IMR-90 (cell line): ENCODE results near the gene TMPRSS9. TPM values are rescaled to one million over a fixed set of nuclear protein-coding genes. Genes with fewer than 3 reads are reported as not detected.

Experiments
- ATAC-seq: fragments of 200-7000 bp; cut with Tn5 transposase; 2 replicates; pipeline ENCODE4 v1.9.1; 2020; ENCODE audit warnings: low read depth, mild to moderate bottlenecking, moderate library complexity
- BruUV-seq: library from RNA; stranded (reverse); fragments of 400-500 nt; replicated peaks from 2 replicates; lab custom pipeline; 2021; lab: Mats Ljungman, UMichigan
- CTCF ChIA-PET: fragments of 300-600 bp; formaldehyde crosslinking; extraction: SDS; loops from one replicate; lab custom pipeline; 2021; ENCODE audit warnings: antibody characterized with exemption; lab: Yijun Ruan, JAX
- POLR2A ChIA-PET: fragments of 300-600 bp; sonication (Branson Sonifier 250); formaldehyde crosslinking; loops from one replicate; lab custom pipeline; 2022; ENCODE audit warnings: antibody characterized with exemption; ENCODE audit not compliant: unreplicated experiment; lab: Charles Lee
- DNase-seq: peaks from one replicate; pipeline ENCODE4 v3.0.0; 2013
- H2AFZ ChIP-seq: replicated peaks from 2 replicates; pipeline ENCODE3; 2013; ENCODE audit warnings: low read length, mild to moderate bottlenecking; ENCODE audit not compliant: poor library complexity
- H2AK5ac ChIP-seq: 2 replicates; pipeline ENCODE4 v1.6.1; 2013; ENCODE audit warnings: low read depth, low read length, inconsistent platforms
- H2AK9ac ChIP-seq: replicated peaks from 2 replicates; pipeline ENCODE3; 2013; ENCODE audit warnings: mild to moderate bottlenecking, low read depth, low read length, moderate library complexity; ENCODE audit not compliant: poor library complexity
- H2BK120ac ChIP-seq: 2 replicates; pipeline ENCODE4 v1.6.1; 2013; ENCODE audit warnings: low read depth, low read length, inconsistent platforms
- H2BK15ac ChIP-seq: 3 replicates; pipeline ENCODE4 v1.6.1; 2013; ENCODE audit warnings: low read depth, low read length, inconsistent platforms
- H2BK20ac ChIP-seq: 2 replicates; pipeline ENCODE4 v1.6.1; 2013; ENCODE audit warnings: low read depth, mild to moderate bottlenecking, inconsistent platforms, low read length, moderate library complexity
- H2BK5ac ChIP-seq: 2 replicates; pipeline ENCODE4 v1.6.1; 2013; ENCODE audit warnings: mild to moderate bottlenecking, low read depth, low read length, inconsistent platforms; ENCODE audit not compliant: poor library complexity, severe bottlenecking
- H3K14ac ChIP-seq: replicated peaks from 2 replicates; pipeline ENCODE4 v1.6.1; 2013; ENCODE audit warnings: low read depth, low read length, inconsistent platforms
- H3K18ac ChIP-seq: 2 replicates; pipeline ENCODE4 v1.6.1; 2013; ENCODE audit warnings: low read depth, low read length, control low read depth
- H3K23ac ChIP-seq: 2 replicates; pipeline ENCODE4 v1.6.1; 2013; ENCODE audit warnings: low read depth, low read length, inconsistent platforms
- H3K27ac ChIP-seq: 2 replicates; pipeline ENCODE4 v1.5.1; 2013; ENCODE audit warnings: mild to moderate bottlenecking, control low read depth, low read length; ENCODE audit not compliant: insufficient read depth
- H3K27me3 ChIP-seq: 2 replicates; pipeline ENCODE4 v1.6.1; 2013; ENCODE audit warnings: low read length; ENCODE audit not compliant: control insufficient read depth, insufficient read depth
- H3K36me3 ChIP-seq: 2 replicates; pipeline ENCODE4 v1.6.1; 2013; ENCODE audit warnings: low read length, mixed read lengths; ENCODE audit not compliant: control insufficient read depth, insufficient read depth
- H3K4ac ChIP-seq: 2 replicates; pipeline ENCODE4 v1.6.1; 2013; ENCODE audit warnings: low read depth, low read length, inconsistent platforms
- H3K4me1 ChIP-seq: 2 replicates; pipeline ENCODE4 v1.6.1; 2013; ENCODE audit warnings: low read length, mixed read lengths; ENCODE audit not compliant: control insufficient read depth, insufficient read depth
- H3K4me2 ChIP-seq: 2 replicates; pipeline ENCODE4 v1.6.1; 2013; ENCODE audit warnings: low read depth, mild to moderate bottlenecking, control low read depth, low read length, moderate library complexity
- H3K4me3 ChIP-seq: 2 replicates; pipeline ENCODE4 v1.5.1; 2013; ENCODE audit warnings: low read depth, mild to moderate bottlenecking, control low read depth, low read length, moderate library complexity; ENCODE audit not compliant: insufficient read depth
- H3K56ac ChIP-seq: 2 replicates; pipeline ENCODE4 v1.6.1; 2013; ENCODE audit warnings: low read length, inconsistent platforms; ENCODE audit not compliant: insufficient read depth; ENCODE audit errors: extremely low read depth
- H3K79me1 ChIP-seq, 2 experiments: 2 replicates each; pipeline ENCODE4 v1.6.1; 2013; ENCODE audit warnings: low read length in 2 of 2, inconsistent platforms in 1 of 2, low read depth in 1 of 2
- H3K9ac ChIP-seq: 2 replicates; pipeline ENCODE4 v1.6.1; 2013; ENCODE audit warnings: low read depth, low read length, control low read depth
- H3K9me1 ChIP-seq: 2 replicates; pipeline ENCODE4 v1.6.1; 2013; ENCODE audit warnings: low read length, inconsistent platforms; ENCODE audit not compliant: insufficient read depth
- H3K9me3 ChIP-seq: 2 replicates; pipeline ENCODE4 v1.6.1; 2013; ENCODE audit warnings: low read length; ENCODE audit not compliant: control insufficient read depth, insufficient read depth
- H4K20me1 ChIP-seq: 2 replicates; pipeline ENCODE4 v1.6.1; 2013; ENCODE audit warnings: low read length, inconsistent platforms; ENCODE audit not compliant: insufficient read depth
- H4K5ac ChIP-seq: 2 replicates; pipeline ENCODE4 v1.6.1; 2013; ENCODE audit warnings: mild to moderate bottlenecking, low read depth, low read length, control low read depth
- H4K8ac ChIP-seq, 2 experiments: 2 replicates each; pipeline ENCODE4 v1.6.1; 2013; ENCODE audit warnings: low read depth in 2 of 2, low read length in 2 of 2, control low read depth in 1 of 2, inconsistent platforms in 1 of 2
- H4K91ac ChIP-seq: 2 replicates; pipeline ENCODE4 v1.6.1; 2013; ENCODE audit warnings: low read depth, low read length, inconsistent platforms; ENCODE audit not compliant: insufficient read depth
- BHLHE40 ChIP-seq: fragments of 150-350 bp; IDR thresholded peaks from 2 replicates; pipeline ENCODE4 v1.6.1; 2016; ENCODE audit warnings: mild to moderate bottlenecking, low read depth, low read length
- CEBPB ChIP-seq: IDR thresholded peaks from 2 replicates; pipeline ENCODE4 v1.6.1; 2012; ENCODE audit warnings: low read depth, low read length, improper control_type of control experiment
- CHD1 ChIP-seq: IDR thresholded peaks from 2 replicates; pipeline ENCODE4 v1.6.1; 2012; ENCODE audit warnings: low read depth, low read length, improper control_type of control experiment
- FOS ChIP-seq: fragments of 150-350 bp; IDR thresholded peaks from 2 replicates; pipeline ENCODE4 v1.6.1; 2016; ENCODE audit warnings: low read depth, low read length
- MAZ ChIP-seq: IDR thresholded peaks from 2 replicates; pipeline ENCODE4 v1.6.1; 2012; ENCODE audit warnings: low read depth, mild to moderate bottlenecking, low read length, improper control_type of control experiment, moderate library complexity, borderline replicate concordance
- MXI1 ChIP-seq: IDR thresholded peaks from 2 replicates; pipeline ENCODE4 v1.6.1; 2012; ENCODE audit warnings: low read depth, mild to moderate bottlenecking, low read length, moderate library complexity, borderline replicate concordance
- RAD21 ChIP-seq: IDR thresholded peaks from 2 replicates; pipeline ENCODE4 v1.6.1; 2012; ENCODE audit warnings: low read length, improper control_type of control experiment
- RCOR1 ChIP-seq: IDR thresholded peaks from 2 replicates; pipeline ENCODE4 v1.6.1; 2012; ENCODE audit warnings: mild to moderate bottlenecking, low read length, improper control_type of control experiment; ENCODE audit not compliant: insufficient replicate concordance
- RFX5 ChIP-seq: IDR thresholded peaks from 2 replicates; pipeline ENCODE4 v1.8.0; 2012; ENCODE audit warnings: low read depth, mild to moderate bottlenecking, low read length, moderate library complexity
- SMC3 ChIP-seq: fragments of 150-350 bp; IDR thresholded peaks from 2 replicates; pipeline ENCODE4 v1.6.1; 2016; ENCODE audit warnings: low read depth, mild to moderate bottlenecking, antibody characterized with exemption, low read length, moderate library complexity
- USF2 ChIP-seq: fragments of 150-350 bp; IDR thresholded peaks from 2 replicates; pipeline ENCODE4 v1.6.1; 2017; ENCODE audit warnings: mild to moderate bottlenecking, antibody characterized with exemption, low read length, low read depth
- WGBS, 2 experiments: methylation state at CpG; one replicate each; pipeline versions ENCODE4 v1.1.5 to v1.1.7; 2013; ENCODE audit warnings: missing lambda C conversion rate in 2 of 2; ENCODE audit not compliant: insufficient read length in 1 of 2; ENCODE audit errors: extremely low coverage in 2 of 2; 5-methylcytosine and 5-hydroxymethylcytosine counted together
- dilution Hi-C: fragments of 300-500 bp; cut with HindIII; formaldehyde crosslinking; loops from one replicate; pipeline ENCODE4 v1.14.3; 2018; ENCODE audit warnings: low sequenced_read_pairs; ENCODE audit not compliant: unreplicated experiment
- in situ Hi-C: fragments of 300-500 bp; cut with MboI; formaldehyde crosslinking; loops from 3 replicates; pipeline ENCODE4 v1.14.3; 2019; ENCODE audit warnings: low sequenced_read_pairs, inconsistent platforms, mixed read lengths
- intact Hi-C: fragments of 100-400 bp; cut with micrococcal nuclease; formaldehyde crosslinking; loops from 2 replicates; pipeline ENCODE4 v1.10.0; 2022
- polyA plus RNA-seq, 3 experiments: library from polyadenylated mRNA; depleted of rRNA; stranded (reverse); fragments of >200 nt; gene quantifications; 2 replicates each; pipeline ENCODE4 v1.2.3, GENCODE V29; 2012; ENCODE audit warnings: low replicate concordance in 1 of 3
- total RNA-seq: library from RNA; depleted of rRNA; stranded (reverse); fragments of >200 nt; gene quantifications from 2 replicates; pipeline ENCODE4 v1.2.3, GENCODE V29; 2012
- TF ChIP-seq, protein P1 (sequence below): fragments of 150-350 bp; IDR thresholded peaks from 2 replicates; pipeline ENCODE4 v1.6.1; 2016; ENCODE audit warnings: low read depth, mild to moderate bottlenecking, low read length, moderate library complexity, borderline replicate concordance
- TF ChIP-seq, protein P2 (sequence below): conservative IDR thresholded peaks from 2 replicates; pipeline ENCODE4 v1.5.1; 2012; ENCODE audit warnings: mild to moderate bottlenecking, low read depth, low read length, improper control_type of control experiment

TMPRSS9 gene
- total and polyA plus RNA-seq, 2 of the 4 experiments (the other 2 are of a cell fraction) = not detected

GRCh38 chr19:2355168-2356035 is 4.7 kb upstream of the TMPRSS9 start:
- H3K23ac ChIP-seq = no peak overlapping the region
- no peak overlapping the region for H3K18ac ChIP-seq
- no peaks in the 10 kb centered on the region for H3K79me1 ChIP-seq
- BruUV-seq = no TSS peak
- WGBS, 2 experiments = 91% methylated on average over 13 of the region's 24 CpGs; no CpG with 5 or more reads in 1 of the 2 experiments
- ChIA-PET CTCF (no interaction called here), POLR2A (no interaction called here)
- ATAC-seq (no peak), DNase-seq (no peak)
- no peaks in the 10 kb centered on the region for H3K4me1 ChIP-seq
- H3K36me3 ChIP-seq = peaks cover 20% of the 10 kb centered on the region; the same call in 1 of the 2 replicates
- dilution Hi-C loops = no loop called here
- H3K4me2 ChIP-seq = no peak overlapping the region
- H4K20me1 ChIP-seq = no peaks in the 10 kb centered on the region
- no peak overlapping the region for H3K14ac ChIP-seq
- no peak overlapping the region for H3K9ac ChIP-seq
- no peak overlapping the region for H4K5ac ChIP-seq
- no peak overlapping the region for H4K91ac ChIP-seq
- no peaks in the 10 kb centered on the region for H3K9me3 ChIP-seq
- peaks cover 15% of the 10 kb centered on the region for H3K27me3 ChIP-seq
- intact Hi-C loops = no loop called here
- no peak overlapping the region for H3K56ac ChIP-seq
- peak overlapping the region; percentile 24 for H2AK9ac ChIP-seq
- H3K4ac ChIP-seq = no peak overlapping the region
- no peak overlapping the region for H4K8ac ChIP-seq
- H2BK20ac ChIP-seq = no peak overlapping the region
- H2BK15ac ChIP-seq = no peak overlapping the region
- no peak overlapping the region for H3K27ac ChIP-seq
- TF ChIP-seq MAZ (no peak), MXI1 (no peak), FOS (no peak), CHD1 (no peak), RCOR1 (no peak), BHLHE40 (no peak), RAD21 (no peak), CEBPB (no peak), RFX5 (no peak), SMC3 (no peak), USF2 (no peak)
- TF ChIP-seq, protein P1, sequence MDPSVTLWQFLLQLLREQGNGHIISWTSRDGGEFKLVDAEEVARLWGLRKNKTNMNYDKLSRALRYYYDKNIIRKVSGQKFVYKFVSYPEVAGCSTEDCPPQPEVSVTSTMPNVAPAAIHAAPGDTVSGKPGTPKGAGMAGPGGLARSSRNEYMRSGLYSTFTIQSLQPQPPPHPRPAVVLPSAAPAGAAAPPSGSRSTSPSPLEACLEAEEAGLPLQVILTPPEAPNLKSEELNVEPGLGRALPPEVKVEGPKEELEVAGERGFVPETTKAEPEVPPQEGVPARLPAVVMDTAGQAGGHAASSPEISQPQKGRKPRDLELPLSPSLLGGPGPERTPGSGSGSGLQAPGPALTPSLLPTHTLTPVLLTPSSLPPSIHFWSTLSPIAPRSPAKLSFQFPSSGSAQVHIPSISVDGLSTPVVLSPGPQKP = no peak
- TF ChIP-seq, protein P2, sequence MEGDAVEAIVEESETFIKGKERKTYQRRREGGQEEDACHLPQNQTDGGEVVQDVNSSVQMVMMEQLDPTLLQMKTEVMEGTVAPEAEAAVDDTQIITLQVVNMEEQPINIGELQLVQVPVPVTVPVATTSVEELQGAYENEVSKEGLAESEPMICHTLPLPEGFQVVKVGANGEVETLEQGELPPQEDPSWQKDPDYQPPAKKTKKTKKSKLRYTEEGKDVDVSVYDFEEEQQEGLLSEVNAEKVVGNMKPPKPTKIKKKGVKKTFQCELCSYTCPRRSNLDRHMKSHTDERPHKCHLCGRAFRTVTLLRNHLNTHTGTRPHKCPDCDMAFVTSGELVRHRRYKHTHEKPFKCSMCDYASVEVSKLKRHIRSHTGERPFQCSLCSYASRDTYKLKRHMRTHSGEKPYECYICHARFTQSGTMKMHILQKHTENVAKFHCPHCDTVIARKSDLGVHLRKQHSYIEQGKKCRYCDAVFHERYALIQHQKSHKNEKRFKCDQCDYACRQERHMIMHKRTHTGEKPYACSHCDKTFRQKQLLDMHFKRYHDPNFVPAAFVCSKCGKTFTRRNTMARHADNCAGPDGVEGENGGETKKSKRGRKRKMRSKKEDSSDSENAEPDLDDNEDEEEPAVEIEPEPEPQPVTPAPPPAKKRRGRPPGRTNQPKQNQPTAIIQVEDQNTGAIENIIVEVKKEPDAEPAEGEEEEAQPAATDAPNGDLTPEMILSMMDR = no peak
- H2AFZ ChIP-seq = no peak overlapping the region
- H2BK120ac ChIP-seq = no peak overlapping the region
- H3K9me1 ChIP-seq = no peaks in the 10 kb centered on the region
- no peak overlapping the region for H2AK5ac ChIP-seq
- H3K4me3 ChIP-seq = no peak overlapping the region
- no peak overlapping the region for H2BK5ac ChIP-seq
- in situ Hi-C loops = no loop called here
